PFSK-1 (cell line): ENCODE measurements around the gene NDUFS6.

Experiments
- FOXP2 ChIP-seq: optimal IDR thresholded peaks from 2 replicates; pipeline ENCODE3; 2011; ENCODE audit warnings: borderline replicate concordance, control low read depth, inconsistent platforms; ENCODE audit not compliant: insufficient read depth; ENCODE audit errors: extremely low read length, extremely low read depth
- POLR2AphosphoS5 ChIP-seq: IDR thresholded peaks from 2 replicates; pipeline ENCODE4 v1.6.1; 2012; ENCODE audit warnings: low read depth, mild to moderate bottlenecking, control low read depth, low read length, moderate library complexity
- REST ChIP-seq, 2 experiments: IDR thresholded peaks; 2 replicates each; pipeline versions ENCODE4 v1.6.1 to v1.8.0; 2011 to 2012; ENCODE audit warnings: low read depth in 2 of 2, low read length in 2 of 2, control low read depth in 1 of 2, inconsistent platforms in 1 of 2, mild to moderate bottlenecking in 1 of 2, moderate library complexity in 1 of 2; ENCODE audit not compliant: insufficient read depth in 1 of 2
- SIN3A ChIP-seq: IDR thresholded peaks from 2 replicates; pipeline ENCODE4 v1.6.1; 2012; ENCODE audit warnings: mild to moderate bottlenecking, low read length, moderate library complexity, borderline replicate concordance; ENCODE audit not compliant: insufficient read depth
- TAF1 ChIP-seq: IDR thresholded peaks from 2 replicates; pipeline ENCODE4 v1.6.1; 2012; ENCODE audit warnings: low read length, control low read depth, borderline replicate concordance; ENCODE audit not compliant: insufficient read depth

The NDUFS6 gene

DNA sequence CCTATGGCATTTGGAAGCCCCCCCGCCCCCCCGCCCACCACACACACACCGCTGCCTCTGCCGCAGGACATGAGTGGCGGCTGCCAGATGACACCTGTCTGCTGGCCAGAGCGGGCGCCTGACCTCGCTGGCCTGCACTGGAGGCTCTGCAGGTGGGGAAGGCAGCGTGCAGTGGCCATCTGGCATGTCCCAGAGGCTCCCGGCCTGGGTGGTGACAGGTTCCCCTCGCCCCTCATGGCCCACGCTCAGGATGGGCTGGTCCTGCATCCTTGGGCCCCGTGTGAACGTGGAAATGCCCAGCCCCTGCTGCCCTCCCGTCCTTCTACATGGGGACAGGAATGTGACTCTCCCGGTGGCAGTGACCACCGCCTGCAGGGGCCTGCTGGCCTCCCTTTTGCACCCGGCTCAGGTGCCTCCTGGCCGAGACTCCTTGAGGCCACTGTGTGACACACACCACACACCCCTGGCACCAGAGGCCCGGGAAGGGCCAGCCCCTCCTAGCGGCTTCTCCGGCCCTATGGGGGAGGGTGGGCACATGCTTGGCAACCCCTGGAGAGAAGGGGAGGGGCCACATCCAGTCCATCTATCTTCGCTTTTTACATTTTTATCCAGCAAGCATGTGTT lies 51.2 kb downstream of the NDUFS6 start:
- TF ChIP-seq TAF1 (no peak), REST (IDR thresholded peaks at IDR 0.05; ENCODE audit: insufficient read depth in 1 of 2, low read depth in 2 of 2, low read length in 2 of 2) (no peak), SIN3A (no peak), POLR2AphosphoS5 (no peak), FOXP2 (no peak)

DNA sequence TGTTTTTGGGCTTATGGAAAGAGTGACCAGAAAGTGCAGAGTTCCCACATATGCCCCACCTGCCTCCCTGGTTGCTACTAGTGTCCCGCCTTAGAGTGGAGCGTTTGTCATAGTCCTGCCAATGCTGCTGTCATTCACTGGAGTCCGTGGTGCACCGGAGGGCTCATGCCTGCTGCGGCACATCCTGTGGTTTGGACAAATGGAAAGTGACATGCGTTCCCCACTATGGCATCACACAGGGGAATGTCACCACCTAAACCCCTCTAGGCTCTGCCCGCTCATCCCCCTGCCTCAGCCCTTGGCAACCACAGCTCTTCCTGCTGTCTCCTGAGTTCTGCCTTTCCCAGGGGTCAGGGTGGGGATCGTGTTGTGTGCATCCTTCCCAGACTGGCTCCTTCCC lies 52.3 kb downstream of the NDUFS6 start:
- no peak for TF ChIP-seq TAF1
- no peak for TF ChIP-seq SIN3A

DNA sequence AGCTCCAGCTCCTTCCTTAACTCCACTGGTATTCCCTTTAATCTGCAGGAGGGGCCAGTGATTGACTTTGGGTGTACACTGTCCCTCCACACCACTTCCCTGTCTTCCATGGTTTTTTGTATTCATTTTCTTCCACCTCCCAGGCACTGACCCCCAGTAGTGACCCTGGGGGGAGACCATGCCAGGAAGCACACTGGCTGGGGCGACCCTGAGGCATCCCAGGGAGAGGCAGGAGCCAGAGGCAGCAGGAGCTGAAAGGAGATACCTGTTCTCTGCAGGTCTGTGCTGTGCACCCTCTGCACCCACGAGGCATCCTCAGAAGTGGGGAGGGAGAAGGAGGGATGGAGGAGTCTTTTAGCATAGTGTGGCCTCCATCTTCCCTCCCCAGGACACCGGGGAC lies 53.9 kb downstream of the NDUFS6 start:
- TF ChIP-seq TAF1 (no peak), POLR2AphosphoS5 (no peak), REST (IDR thresholded peaks at IDR 0.05; ENCODE audit: insufficient read depth in 1 of 2, low read depth in 2 of 2, low read length in 2 of 2) (no peak), FOXP2 (no peak), SIN3A (no peak)

DNA sequence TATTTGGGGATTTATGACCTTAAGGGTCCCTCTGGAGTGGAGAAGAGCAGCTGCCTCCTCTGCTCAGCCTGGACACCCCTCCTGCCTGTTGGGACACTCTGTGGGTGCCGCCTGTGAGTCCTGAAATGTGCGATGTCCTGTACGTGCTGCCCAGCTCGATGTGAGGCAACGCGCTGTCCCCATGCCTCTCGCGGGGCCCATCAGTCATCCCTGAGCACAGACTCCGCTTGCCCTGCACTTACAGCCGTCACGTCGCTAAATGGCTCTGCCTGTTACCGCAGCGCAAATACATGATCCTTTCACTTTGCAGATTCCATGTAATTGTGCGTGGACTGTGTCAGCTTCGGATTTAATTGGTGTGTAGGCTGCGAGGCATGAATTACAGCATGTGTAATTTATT lies 54.4 kb downstream of the NDUFS6 start:
- TF ChIP-seq TAF1 (no peak), SIN3A (no peak), FOXP2 (no peak), POLR2AphosphoS5 (no peak)

DNA sequence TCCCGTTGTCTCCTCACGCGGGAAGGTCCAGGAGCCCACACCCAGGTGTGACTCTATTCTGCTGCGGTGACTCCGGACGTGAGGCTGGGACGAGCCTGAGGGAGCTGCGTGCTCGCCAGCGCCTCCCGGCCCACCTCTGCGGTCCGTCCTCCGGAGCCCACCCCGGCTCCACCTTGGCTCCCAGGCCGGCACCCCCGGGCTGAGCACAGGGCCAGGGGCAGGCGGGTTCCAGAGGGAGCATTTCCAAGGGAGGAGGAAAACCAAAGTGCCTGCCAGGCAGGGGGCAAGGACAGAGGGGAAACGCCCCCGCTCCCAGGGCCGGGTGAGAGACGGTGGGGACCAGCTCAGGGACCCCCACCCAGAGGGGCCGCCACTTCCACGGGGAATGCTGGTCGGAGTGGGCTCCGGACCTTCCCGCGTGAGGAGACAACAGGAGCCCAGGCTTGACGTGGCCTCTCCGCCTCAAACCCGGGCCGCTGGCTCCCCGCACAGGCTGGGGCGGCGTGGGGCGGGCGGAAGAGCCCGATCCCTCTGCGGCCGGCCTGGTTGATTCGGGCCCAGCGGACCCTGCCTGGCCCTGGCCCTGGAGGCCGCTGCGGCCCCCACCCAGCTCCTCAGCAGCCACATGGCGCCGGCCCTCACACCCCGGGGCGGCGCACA lies 55.5 kb downstream of the NDUFS6 start:
- TF ChIP-seq POLR2AphosphoS5 (no peak), SIN3A (no peak), FOXP2 (no peak), REST (IDR thresholded peaks at IDR 0.05; ENCODE audit: insufficient read depth in 1 of 2, low read depth in 2 of 2, low read length in 2 of 2) (no peak), TAF1 (no peak)

DNA sequence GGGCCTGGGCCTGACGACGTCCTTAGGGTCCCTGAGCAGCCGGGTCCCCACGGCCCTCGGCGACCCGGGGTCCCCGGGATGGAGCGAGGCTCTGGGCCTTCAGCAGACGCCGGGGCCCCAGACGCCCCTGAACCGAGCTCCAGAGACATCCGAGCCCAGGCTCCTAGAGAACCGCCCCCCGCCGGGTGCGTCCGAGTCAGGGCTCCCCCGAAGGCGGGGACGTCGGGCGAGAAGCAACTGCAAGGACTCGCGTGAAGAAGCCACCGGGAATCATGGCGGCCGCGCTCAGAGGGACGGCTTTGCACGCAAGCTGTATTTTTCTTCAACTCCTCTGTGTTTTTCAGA lies 56.0 kb downstream of the NDUFS6 start:
- TF ChIP-seq TAF1 (no peak), POLR2AphosphoS5 (no peak), SIN3A (no peak), REST (IDR thresholded peaks at IDR 0.05; ENCODE audit: insufficient read depth in 1 of 2, low read depth in 2 of 2, low read length in 2 of 2) (no peak), FOXP2 (no peak)
